Smooth muscle cell (in vitro differentiated cells): ENCODE data around the gene DNAH6. TPM values are rescaled to one million over a fixed set of nuclear protein-coding genes. Genes with fewer than 3 reads are reported as not detected.

Source experiments
- DNase-seq: peaks from one replicate; lab custom pipeline; 2025; ENCODE audit not compliant: unreplicated experiment; lab: John Stamatoyannopoulos, UW
- H2AFZ ChIP-seq: fragments of 200-600 bp; sonication (generic); 2 replicates; pipeline ENCODE4 v1.6.0; 2016; ENCODE audit warnings: antibody characterized with exemption, low read depth, mild to moderate bottlenecking
- H3F3A ChIP-seq: fragments of 200-600 bp; sonication (generic); 2 replicates; pipeline ENCODE4 v1.6.0; 2017; ENCODE audit warnings: antibody characterized with exemption, low read depth
- H3K27ac ChIP-seq: fragments of 200-600 bp; sonication (generic); 2 replicates; pipeline ENCODE4 v1.5.1; 2016; ENCODE audit warnings: low read depth, mild to moderate bottlenecking
- H3K27me3 ChIP-seq: fragments of 200-600 bp; sonication (generic); 2 replicates; pipeline ENCODE4 v1.6.1; 2016; ENCODE audit warnings: low read depth, mild to moderate bottlenecking
- H3K36me3 ChIP-seq: fragments of 200-600 bp; sonication (generic); 2 replicates; pipeline ENCODE4 v1.5.1; 2016; ENCODE audit warnings: low read depth
- H3K4me1 ChIP-seq: fragments of 200-600 bp; sonication (generic); 2 replicates; pipeline ENCODE4 v1.5.1; 2016; ENCODE audit warnings: low read depth
- H3K4me2 ChIP-seq: fragments of 200-600 bp; sonication (generic); 2 replicates; pipeline ENCODE4 v1.6.0; 2016; ENCODE audit warnings: mild to moderate bottlenecking
- H3K4me3 ChIP-seq: fragments of 200-600 bp; sonication (generic); 2 replicates; pipeline ENCODE4 v1.5.1; 2016; ENCODE audit warnings: mild to moderate bottlenecking
- H3K79me2 ChIP-seq: fragments of 200-600 bp; sonication (generic); 2 replicates; pipeline ENCODE4 v1.6.0; 2016; ENCODE audit warnings: low read depth, mild to moderate bottlenecking
- H3K9ac ChIP-seq: fragments of 200-600 bp; sonication (generic); 2 replicates; pipeline ENCODE4 v1.6.0; 2016; ENCODE audit warnings: low read depth
- H3K9me3 ChIP-seq: fragments of 200-600 bp; sonication (generic); replicated peaks from 2 replicates; pipeline ENCODE4 v1.5.1; 2016; ENCODE audit warnings: low read depth
- H4K20me1 ChIP-seq: fragments of 200-600 bp; sonication (generic); 2 replicates; pipeline ENCODE4 v1.6.0; 2016; ENCODE audit warnings: low read depth
- WGBS: methylation state at CpG from one replicate; pipeline ENCODE4 v1.1.7; 2016; ENCODE audit warnings: low lambda C conversion rate; 5-methylcytosine and 5-hydroxymethylcytosine counted together
- polyA plus RNA-seq: library from polyadenylated mRNA; unstranded; fragments of >200 nt; fragmentation: Nextera tagmentation; extraction: Ambion mirVana; gene quantifications from 2 replicates; pipeline ENCODE4 v1.2.1, GENCODE V29; 2016
- total RNA-seq: library from RNA; depleted of rRNA; stranded (reverse); fragments of >200 nt; gene quantifications from 2 replicates; pipeline ENCODE4 v1.2.3, GENCODE V29; 2014
- TF ChIP-seq, protein P1 (sequence below): fragments of 200-600 bp; sonication (generic); IDR thresholded peaks from 2 replicates; pipeline ENCODE4 v1.5.1; 2017; ENCODE audit warnings: borderline replicate concordance, mild to moderate bottlenecking, antibody characterized with exemption; ENCODE audit not compliant: insufficient read depth, poor library complexity, severe bottlenecking

Gene DNAH6
- total and polyA plus RNA-seq, 2 experiments from 2014 or later = 0.27 to 0.96 TPM

DNA sequence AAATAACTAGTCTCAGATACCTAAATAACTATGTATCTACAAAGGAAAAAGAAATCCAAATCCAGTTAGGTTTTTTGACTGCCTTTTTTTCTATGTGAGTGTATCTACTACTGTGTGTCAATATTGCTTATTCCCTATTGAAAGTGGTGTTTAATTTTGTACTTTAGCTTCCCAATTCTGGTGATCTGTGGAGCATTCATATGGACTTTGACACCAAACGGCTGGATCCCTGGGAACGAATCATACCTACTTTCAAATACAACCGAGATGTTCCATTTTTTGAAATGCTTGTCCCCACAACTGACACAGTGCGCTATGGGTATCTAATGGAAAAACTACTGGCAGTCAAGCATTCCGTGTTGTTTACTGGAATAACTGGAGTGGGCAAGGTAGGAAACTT is 152.8 kb downstream of the DNAH6 start:
- Histone ChIP-seq H3K9me3 (no peaks in the 10 kb centered on the region), H3K27ac (no peak overlapping the region), H3K36me3 (no peaks in the 10 kb centered on the region), H4K20me1 (no peaks in the 10 kb centered on the region), H3K4me2 (no peak overlapping the region), H3K4me1 (no peaks in the 10 kb centered on the region), H3K4me3 (no peak overlapping the region), H3K9ac (no peak overlapping the region), H2AFZ (no peak overlapping the region), H3K79me2 (no peaks in the 10 kb centered on the region), H3K27me3 (no peaks in the 10 kb centered on the region), H3F3A (no peaks in the 10 kb centered on the region)
- TF ChIP-seq, protein P1, sequence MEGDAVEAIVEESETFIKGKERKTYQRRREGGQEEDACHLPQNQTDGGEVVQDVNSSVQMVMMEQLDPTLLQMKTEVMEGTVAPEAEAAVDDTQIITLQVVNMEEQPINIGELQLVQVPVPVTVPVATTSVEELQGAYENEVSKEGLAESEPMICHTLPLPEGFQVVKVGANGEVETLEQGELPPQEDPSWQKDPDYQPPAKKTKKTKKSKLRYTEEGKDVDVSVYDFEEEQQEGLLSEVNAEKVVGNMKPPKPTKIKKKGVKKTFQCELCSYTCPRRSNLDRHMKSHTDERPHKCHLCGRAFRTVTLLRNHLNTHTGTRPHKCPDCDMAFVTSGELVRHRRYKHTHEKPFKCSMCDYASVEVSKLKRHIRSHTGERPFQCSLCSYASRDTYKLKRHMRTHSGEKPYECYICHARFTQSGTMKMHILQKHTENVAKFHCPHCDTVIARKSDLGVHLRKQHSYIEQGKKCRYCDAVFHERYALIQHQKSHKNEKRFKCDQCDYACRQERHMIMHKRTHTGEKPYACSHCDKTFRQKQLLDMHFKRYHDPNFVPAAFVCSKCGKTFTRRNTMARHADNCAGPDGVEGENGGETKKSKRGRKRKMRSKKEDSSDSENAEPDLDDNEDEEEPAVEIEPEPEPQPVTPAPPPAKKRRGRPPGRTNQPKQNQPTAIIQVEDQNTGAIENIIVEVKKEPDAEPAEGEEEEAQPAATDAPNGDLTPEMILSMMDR = no peak
- WGBS = 86% methylated on average over 5 of the region's 5 CpGs
- DNase-seq = no peak

GRCh38 chr2:84674099-84674498 is 157.8 kb downstream of the DNAH6 start:
- H3K27ac ChIP-seq = no peak overlapping the region
- TF ChIP-seq, protein P1 = no peak
- H3K79me2 ChIP-seq = no peaks in the 10 kb centered on the region
- no peaks in the 10 kb centered on the region for H4K20me1 ChIP-seq
- H3K9me3 ChIP-seq = no peaks in the 10 kb centered on the region
- H3K36me3 ChIP-seq = no peaks in the 10 kb centered on the region
- no peaks in the 10 kb centered on the region for H3F3A ChIP-seq
- no peaks in the 10 kb centered on the region for H3K27me3 ChIP-seq
- no peak overlapping the region for H2AFZ ChIP-seq
- no peak overlapping the region for H3K4me2 ChIP-seq
- H3K4me1 ChIP-seq = no peaks in the 10 kb centered on the region
- H3K9ac ChIP-seq = no peak overlapping the region
- no peak overlapping the region for H3K4me3 ChIP-seq
- no peak for DNase-seq

DNA sequence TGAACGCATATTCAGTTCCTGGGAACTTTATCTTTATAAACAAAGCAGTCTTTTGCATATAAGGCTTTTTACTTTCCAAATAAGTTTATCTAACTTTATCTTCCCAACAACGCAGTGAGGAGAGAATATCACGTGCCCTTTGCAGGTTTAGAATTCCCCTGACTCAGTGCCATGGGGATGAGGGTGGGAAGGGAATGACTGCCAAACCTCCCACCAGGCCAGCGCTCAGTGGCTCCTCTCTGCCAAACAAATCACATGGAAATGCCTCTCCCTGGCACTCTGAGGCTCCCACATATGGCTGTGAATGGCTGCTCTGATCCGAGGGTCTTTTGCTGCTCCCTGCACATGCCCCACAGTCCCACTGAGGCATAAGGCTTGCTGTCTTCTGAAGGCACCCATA is 158.3 kb downstream of the DNAH6 start:
- no peaks in the 10 kb centered on the region for H4K20me1 ChIP-seq
- DNase-seq = no peak
- TF ChIP-seq, protein P1 = no peak
- no peaks in the 10 kb centered on the region for H3K36me3 ChIP-seq
- H3K4me2 ChIP-seq = no peak overlapping the region
- H3K9ac ChIP-seq = no peak overlapping the region
- no peaks in the 10 kb centered on the region for H3K27me3 ChIP-seq
- H3K9me3 ChIP-seq = no peaks in the 10 kb centered on the region
- H3F3A ChIP-seq = no peaks in the 10 kb centered on the region
- H3K4me3 ChIP-seq = no peak overlapping the region
- H2AFZ ChIP-seq = no peak overlapping the region
- no peaks in the 10 kb centered on the region for H3K4me1 ChIP-seq
- no peaks in the 10 kb centered on the region for H3K79me2 ChIP-seq
- WGBS = 94% methylated on average over 5 of the region's 5 CpGs
- no peak overlapping the region for H3K27ac ChIP-seq

DNA sequence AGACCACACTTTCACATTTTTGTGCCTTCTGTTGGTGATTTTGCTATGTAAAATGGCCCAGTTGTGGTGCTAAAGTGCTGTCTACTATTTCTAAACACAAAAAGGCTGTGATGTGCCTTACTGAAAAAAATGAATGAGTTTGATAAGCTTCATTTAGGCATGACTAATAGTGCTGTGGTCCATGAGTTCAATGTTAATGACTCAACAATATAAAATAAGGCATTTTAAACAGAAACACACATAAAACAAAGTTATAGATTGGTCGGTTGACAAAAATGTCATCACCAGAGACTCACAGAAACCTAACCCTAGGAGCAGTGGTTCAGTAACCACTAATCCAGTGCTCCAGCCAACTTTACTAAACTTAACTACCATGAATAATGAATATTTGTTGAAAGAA is 160.0 kb downstream of the DNAH6 start:
- H3K4me2 ChIP-seq = no peak overlapping the region
- no peaks in the 10 kb centered on the region for H3K36me3 ChIP-seq
- no peak for DNase-seq
- no peaks in the 10 kb centered on the region for H3F3A ChIP-seq
- no peaks in the 10 kb centered on the region for H3K9me3 ChIP-seq
- WGBS = 50% methylated on average over 1 of the region's 1 CpG
- H3K27ac ChIP-seq = no peak overlapping the region
- no peaks in the 10 kb centered on the region for H3K27me3 ChIP-seq
- H3K4me1 ChIP-seq = no peaks in the 10 kb centered on the region
- no peaks in the 10 kb centered on the region for H3K79me2 ChIP-seq
- no peaks in the 10 kb centered on the region for H4K20me1 ChIP-seq
- TF ChIP-seq, protein P1 = no peak
- H3K4me3 ChIP-seq = no peak overlapping the region
- no peak overlapping the region for H3K9ac ChIP-seq
- no peak overlapping the region for H2AFZ ChIP-seq
